GM21737 (cell line): Measurements from ENCODE around the gene CLTRN.
"Not testable (repeated sequence)": the region's sequence is repeated elsewhere in the genome, so short reads cannot be mapped to it uniquely, and the experiment has no call there.

ENCODE experiments used
- ATAC-seq: cut with Tn5 transposase; IDR thresholded peaks from one replicate; pipeline ENCODE4 v1.9.1; 2021; ENCODE audit warnings: mild to moderate bottlenecking, moderate library complexity; ENCODE audit not compliant: unreplicated experiment

Gene CLTRN

DNA sequence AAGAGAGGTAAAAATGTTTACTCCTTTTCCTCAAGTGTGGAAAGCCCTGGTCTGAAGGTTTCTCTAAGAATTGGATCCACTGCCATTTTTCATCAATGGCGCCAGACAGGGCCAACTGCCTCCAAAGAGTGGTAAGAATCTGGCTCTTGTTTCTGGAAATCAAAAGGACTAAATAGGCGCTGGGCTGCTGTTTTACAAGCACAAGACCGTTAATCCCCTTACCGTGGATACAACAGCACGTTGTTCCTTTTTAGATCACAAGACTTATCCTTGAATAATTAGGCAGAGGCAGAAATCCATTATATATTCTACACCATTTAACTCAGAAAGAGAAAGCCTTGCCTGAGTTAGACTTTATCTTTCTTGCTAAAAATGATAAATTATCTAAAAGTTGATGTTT is 10.6 kb downstream of the CLTRN start:
- no peak for ATAC-seq

DNA sequence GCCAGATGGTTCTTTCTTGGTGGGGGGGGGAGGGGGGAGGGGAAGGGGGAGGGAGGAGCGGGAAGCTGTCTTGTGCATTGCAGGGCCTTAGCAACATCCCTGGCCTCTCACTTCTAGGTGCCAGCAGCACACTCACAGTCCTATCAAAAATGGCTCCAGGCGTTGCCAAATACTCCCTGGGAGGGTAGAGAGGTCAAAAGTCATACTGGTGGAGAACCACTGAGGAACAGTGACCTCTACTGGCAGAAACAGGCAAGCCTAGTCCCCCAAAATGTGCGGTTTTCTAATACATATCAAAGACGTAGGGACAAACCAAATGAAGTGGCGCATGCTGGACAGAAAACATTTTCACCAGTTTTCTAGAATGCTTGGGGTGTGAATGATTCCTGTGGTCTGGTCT is 17.1 kb downstream of the CLTRN start:
- not testable (repeated sequence) for ATAC-seq

DNA sequence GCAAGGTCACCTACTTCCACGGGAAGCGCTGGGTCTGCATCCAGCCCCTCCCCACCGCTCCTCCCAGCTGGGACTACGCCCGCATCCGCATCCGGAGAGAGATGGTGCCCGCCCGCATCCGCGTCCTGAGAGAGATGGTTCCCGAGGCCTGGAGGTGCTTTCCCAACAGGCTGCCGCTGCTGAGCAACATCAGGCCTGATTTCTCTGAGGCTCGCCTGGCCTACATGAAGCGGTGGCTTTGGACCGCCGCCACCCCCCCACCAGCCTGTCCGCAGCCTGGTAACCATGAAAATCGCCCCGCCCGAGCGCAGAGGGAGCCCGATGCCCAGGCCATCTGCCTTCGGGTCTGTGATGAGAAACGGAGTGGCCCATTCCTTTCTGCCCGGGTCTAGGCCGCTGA is 18.1 kb downstream of the CLTRN start:
- ATAC-seq, result no peak

DNA sequence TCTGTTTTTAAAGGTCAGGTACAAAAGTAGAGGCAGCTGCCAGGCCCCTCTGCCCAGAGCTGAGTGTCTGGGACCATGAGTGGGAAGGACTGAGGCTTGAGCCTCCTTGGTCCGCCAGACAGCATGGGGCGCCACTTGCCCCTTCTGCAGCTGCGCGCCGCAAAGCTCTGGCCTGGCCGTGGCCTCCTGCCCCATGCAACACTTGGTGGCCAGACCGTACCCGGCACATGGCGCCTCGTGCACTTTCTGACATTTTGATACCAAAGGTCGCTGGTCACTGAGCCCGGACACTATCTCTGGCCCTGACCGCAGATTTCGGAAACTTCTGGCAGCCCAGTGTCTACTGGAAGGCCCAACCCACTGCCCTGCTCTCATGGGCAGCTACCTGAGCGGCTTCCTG is 18.6 kb downstream of the CLTRN start:
- no peak for ATAC-seq

DNA sequence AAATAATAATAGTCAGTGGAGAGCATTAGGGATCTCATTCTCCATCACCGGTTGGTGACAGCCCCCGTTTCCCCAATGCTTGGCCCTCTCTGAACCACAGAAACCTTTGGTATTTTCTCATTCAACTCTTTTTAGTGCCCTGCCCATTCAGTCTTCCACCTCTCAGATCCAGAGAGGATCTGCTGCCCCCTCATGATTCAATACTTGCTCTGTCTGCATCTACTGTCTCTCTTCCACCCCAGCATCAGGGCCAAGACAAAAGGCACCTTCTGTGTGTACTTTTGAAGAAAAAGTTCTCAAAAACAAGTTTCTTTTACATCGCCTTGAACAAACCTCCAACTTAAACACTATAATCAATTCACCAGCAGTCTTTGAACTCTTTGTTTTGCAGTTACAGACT is 19.3 kb downstream of the CLTRN start:
- no peak for ATAC-seq

DNA sequence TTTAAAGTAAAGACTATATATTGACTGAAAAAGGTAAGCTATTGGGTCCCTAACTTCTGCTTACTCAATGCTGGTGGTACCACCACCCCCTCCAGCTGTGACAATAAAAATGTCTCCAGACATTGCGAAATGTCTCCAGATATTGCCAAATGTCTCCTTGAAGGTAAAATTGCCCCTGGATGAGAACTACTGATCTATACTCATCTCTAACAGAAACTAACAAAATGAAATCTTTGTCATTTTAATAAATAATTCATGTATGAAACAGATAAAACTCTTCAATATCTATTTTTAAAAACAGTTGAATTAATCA is 20.1 kb downstream of the CLTRN start:
- ATAC-seq, result no peak

DNA sequence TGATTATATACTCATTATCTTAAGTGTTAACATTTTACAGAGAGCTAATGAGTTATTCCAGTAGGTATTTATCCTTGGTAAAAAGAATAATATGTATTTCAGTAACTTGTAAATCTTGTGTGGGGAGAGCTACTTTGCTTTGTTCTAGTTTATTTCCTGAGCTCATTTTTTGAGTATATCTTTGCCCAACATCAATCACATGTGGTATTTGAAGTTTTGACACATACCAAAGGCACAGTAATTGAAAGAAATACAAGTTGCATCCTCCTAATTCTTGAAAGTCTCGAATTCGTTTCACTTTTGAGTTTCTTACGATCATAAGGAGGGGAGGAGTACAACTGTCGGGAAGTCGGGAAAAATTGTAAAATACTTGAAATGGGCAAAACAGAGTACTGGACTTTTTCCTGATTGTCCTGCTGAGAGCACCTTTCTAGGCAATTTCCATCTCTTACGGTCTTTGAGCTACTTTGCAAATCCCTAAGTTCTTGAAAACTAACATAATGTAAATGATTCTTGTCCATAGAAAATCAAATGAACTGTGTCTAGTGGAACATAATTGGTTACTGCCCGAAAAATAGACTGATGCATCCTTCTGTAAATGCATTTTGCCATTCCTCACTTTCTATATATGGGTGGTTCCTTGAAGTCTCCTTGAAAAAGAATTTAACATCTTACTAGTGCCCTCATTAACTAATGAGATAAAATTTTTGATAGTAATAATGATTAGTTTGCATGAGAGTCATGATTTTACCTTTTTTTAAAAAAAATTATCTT is 20.6 kb downstream of the CLTRN start:
- no peak for ATAC-seq

DNA sequence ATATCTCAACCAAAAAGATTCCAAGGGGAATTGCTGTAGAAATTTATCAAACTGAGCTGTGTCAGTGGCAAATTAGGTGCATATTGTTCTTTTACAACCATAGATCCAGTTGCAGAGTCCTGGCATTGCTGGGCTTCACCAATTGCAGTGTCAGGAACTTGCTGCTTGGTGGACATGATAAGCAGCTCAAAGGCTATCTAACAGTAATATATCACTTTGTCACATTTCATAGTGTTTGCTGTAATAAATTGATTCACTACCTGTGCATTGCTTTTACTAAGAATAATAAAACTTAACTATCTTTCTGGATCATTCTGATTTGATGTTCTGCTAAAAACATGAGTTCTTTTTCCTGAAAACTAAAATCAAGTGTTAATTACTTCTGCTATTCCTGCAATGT is 33.0 kb downstream of the CLTRN start:
- no peak for ATAC-seq

DNA sequence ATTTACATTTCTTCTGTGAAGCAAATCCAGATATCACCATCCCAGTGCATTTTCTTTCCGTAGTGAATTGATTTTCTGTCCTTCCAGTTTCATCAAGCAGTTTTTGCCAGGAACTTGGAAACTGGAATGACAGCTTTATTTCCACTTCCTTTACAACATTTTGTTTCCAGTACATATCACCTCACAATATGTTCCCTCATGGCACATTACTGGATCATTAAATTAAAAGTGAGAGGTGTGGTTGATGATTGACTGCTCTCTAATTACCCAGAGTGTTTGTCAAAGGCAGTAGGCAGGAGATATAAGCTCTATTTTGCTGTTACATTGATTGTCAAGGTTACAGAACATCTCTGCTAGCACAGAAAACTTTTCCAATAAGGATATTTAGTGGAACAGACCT is 41.6 kb downstream of the CLTRN start:
- ATAC-seq, result no peak

DNA sequence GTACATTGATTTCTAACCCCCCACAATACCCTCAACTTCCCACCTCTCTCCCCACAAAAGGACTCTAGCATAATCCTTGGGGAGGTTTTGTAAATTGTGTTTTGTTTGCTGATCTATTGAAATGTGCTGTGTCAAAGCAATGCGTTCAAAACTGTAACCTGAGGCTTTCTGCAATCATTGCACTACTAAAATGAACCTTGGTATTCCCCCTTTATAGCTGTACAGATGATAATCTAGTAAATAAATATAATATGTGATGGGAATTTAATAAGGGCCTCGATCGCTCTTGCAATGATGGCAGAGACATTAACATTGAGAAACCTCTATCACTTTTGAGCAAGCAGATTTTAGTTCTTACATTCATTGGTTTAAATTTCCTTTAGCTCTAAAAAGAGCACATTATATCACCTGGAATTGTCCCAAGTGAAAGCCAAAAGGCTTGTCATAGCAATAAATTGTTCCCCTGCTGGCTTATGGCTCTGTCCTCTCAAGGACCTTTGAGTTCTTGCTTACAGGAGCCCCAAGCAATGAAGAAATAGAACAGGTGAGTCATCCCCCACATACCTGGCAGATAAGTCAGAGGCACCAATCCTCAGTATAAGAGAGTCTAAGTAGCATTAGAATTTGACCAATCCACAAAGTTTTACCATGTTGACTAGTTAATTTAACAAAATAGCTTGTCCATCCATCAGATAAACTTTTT is 45.4 kb downstream of the CLTRN start:
- no peak for ATAC-seq

DNA sequence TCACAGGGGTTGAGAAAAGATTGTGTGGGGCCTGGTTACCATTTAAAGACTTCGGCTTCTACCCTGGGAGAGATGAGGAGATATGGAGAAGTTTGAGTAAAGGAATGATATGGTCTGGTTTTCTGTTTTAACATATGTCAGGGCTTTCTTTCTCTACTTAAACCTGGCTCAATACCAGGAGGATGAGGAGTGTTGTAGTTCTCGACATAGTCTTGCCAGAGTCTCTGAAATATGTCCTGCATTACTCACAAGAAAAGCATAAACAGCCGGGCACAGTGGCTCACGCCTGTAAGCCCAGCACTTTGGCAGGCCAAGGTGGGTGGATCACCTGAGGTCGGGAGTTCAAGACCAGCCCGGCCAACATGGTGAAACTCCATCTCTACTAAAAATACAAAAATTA is 47.5 kb downstream of the CLTRN start:
- no peak for ATAC-seq

DNA sequence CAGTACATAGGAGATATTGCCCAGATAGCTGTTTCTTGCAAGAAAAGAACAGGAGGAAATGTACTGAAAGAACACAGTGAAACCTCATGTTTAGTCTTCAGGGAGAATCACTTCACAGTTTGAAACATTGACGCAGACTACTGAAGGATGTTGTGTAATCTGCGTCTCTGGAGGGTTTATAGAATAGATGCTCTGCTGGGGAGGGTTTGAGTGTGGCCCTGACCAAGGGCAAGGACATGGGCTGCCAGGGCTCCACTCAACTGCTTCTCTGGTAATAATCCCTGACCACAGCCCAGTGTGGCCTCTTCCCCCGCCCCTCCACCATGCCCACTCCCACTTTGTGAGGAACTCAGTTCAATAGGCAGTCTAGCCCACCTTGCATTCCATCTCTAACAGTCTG is 48.1 kb downstream of the CLTRN start:
- no peak for ATAC-seq

DNA sequence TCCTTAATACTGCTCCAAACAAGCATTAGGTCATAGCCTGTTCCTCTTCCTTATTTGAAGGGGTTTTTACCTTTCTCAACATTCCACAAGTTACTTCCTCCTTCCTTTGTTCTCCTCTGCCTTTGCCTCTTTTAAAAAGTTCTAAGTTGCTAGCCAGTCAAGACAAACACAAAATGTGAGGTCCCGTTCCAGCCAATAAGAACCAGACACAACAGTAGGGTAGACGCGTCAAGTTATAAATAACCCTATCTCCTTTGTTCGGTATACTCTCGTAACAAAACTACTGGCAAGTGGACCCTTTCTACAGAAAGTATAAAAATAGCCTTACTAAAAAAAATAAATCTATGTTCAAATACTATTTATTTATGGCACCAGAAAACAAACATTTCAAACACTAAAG is 57.5 kb downstream of the CLTRN start:
- no peak for ATAC-seq

DNA sequence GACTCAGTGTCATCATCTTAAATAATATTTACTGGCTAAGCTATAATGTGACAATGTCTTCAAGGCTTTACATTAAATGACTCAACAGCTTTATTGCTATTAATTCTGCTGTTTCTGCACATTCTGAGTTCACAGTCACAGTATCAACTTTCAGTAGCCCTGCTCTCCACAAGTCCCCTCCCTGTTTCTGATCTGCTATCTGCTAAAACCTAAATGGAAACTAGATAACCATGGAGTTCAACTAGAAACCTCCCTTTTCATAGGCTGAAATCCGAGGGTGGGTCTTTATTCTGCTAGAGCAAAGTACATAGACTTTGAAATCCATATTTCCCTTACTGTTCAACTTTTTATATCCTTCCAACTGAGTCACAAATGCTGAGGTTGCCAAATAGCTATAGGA is 58.5 kb downstream of the CLTRN start:
- ATAC-seq, result no peak

DNA sequence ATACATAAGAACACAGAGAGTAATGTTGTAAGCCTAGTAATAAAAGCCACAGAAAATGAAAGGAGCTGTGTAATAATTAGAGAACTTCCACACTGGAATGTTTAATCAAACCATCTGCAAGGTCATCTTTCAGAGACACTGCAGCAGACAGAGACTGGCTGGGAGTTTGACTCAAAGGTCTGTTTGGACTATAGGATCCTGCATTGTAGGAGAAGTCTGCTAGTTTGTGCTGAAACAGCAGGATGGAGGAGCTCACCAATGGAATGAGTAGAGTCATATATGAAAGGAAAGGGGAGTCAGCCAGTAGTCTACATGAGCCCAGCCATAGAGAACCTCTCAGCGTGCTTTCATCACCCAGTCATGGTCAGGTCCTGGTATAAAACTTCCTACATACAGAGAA is 59.4 kb downstream of the CLTRN start:
- ATAC-seq, result no peak

DNA sequence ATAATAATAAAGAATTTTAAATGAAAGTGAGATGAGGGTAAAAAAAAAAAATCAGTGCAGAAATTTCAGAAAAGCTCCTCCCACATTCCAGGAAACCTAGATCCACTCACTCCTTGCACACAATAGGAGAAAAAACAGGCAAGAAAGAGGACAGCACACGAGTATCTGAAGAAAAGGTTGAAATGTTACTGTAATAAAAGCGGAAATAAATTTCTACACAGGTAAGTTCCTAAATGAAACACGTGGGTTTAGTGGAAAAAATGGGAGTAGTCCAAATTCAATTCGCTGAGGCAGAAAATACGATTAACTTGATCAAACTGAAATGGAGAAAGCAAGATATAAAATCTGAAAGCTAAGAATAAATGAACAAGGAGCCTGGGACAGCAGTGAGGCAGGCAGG is 61.8 kb downstream of the CLTRN start:
- no peak for ATAC-seq

DNA sequence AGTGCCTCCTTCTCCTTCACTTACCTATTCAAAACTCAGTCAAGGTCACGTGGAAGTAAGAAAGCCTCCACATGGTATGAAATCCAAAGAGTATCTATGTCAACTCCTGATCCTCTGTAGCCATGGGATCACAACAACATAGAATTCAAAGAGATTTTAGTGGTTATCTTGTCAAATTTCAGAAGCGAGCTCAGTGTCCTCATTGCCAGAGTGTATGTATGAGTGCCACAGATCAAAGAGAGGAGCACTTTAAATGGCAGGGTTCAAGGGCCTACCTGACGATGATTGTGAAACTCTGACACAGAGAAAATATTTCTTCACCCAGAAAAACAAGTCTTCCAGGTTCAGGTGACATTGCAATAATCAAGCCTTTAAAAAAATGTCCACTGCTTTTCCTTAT is 62.7 kb downstream of the CLTRN start:
- ATAC-seq, result no peak

DNA sequence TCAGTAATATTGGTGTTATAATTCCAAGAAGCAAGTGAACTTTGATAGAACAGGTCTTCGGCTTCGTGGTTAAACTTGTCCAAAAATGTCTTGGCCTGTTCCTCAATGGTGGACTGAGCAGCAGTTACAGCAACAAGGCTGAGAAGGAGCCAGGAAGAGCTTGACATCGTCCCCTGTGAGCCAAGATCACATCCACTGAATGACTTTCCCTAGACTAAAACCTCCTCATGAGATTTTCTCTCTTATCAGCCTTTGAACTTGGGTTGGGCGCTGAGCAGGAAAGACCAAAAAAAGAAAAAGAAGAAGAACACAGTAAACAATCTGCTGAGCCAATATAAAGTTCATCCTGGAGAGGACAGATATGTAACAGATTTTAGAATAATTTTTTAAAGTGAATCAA is 63.9 kb downstream of the CLTRN start, which contains the start of gene ACE2:
Gene ACE2, minus strand, starts transcription at position 216 of the 400 bp plus-strand sequence. Its CDS starts 49 bp downstream, at position 167.
- ATAC-seq, result no peak

DNA sequence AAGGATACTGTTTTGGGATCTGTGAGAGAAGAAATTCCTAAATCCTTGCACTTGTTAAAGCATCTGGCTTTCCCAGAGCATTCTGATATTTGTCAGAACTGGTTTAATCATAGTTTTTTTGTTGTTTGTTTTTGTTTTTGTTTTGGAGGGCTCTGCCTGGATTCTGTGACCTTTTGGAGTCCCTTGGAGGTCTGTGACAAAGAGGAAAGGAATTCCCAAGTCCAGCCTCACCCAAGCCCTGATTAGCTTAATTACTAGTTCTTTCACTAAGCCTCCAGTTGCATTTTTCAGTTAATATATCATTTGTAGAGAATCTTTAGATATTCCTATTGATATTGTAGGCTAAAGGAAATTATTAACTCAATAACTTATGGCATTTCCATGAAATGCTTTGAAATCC is 64.6 kb downstream of the CLTRN start:
- ATAC-seq, result no peak

DNA sequence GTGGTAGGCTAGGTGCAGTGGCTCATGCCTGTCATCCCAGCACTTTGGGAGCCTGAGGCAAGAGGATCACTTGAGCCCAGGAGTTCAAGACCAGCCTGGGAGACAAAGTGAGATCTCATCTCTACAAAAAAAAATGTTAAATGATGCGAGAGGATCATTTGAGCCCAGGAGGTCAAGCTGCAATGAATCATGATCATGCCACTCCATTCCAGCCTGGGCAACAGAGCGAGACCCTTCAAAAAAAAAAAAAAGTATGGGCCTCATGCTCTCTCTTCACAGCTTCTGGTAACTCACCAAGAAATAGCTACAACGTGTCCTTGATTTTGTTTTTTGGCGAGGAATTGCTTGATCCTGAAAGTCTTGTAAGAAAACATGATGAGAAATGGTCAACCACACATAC is 65.1 kb downstream of the CLTRN start:
- ATAC-seq, result no peak

DNA sequence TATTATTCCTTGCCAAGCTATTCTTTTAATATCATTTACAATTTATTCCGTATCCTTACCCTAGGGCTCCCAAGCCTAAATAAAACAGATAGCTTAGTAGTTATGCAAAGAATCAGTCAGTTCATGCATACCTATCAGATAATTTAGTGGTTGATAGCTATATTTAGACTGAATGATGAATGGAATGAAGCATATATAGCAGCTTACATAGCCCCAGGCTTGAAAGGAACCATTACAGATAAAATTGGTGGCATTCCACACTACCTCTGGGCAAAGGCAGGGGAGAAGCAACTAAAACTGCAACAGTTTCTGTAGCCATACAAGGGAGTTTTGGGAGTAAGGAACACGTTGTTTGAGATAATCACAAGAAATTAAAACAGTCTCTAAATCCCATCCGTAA is 66.6 kb downstream of the CLTRN start:
- no peak for ATAC-seq

DNA sequence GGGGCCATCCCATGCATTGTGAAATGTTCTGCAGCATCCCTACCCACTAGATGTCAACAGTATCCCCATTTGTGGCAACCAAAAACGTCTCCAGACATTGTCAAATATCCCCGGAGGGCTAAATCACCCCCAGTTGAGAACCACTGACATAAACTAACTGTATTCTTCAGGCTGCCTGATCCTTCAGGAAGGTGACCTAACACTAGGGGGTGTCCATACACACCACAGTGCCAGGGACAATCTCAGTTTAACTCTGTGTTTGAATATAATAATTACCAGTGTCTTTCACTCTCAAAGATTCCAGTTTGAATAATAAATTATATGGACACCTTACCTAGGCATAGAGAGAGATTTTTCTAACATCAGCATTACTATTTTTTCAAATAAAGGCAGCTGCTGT is 70.2 kb downstream of the CLTRN start:
- no peak for ATAC-seq
